ENCODE results near the gene RFFL.

GRCh38 chr17:35073991-35074627 lies 10.6 kb upstream of the RFFL start:
- TF ChIP-seq CTCF (IDR thresholded peaks at IDR 0.05; ENCODE audit: poor library complexity, severe bottlenecking) (no peak), POLR2AphosphoS5 (IDR thresholded peaks at IDR 0.05) (no peak)

Measured in neural cell (in vitro differentiated cells).